MM.1S (cell line): ENCODE measurements around the gene C18orf54.

Source experiments
- DNase-seq: peaks from one replicate; pipeline ENCODE4 v3.0.0-alpha.2; 2015
- H2AFZ ChIP-seq: fragments of 300-600 bp; sonication (generic); 2 replicates; pipeline ENCODE4 v1.6.0; 2016; ENCODE audit warnings: antibody characterized with exemption, low read length
- H3F3A ChIP-seq: fragments of 300-600 bp; sonication (generic); 2 replicates; pipeline ENCODE4 v1.6.1; 2016; ENCODE audit warnings: mild to moderate bottlenecking, antibody characterized with exemption, low read length, moderate library complexity, mixed read lengths; ENCODE audit not compliant: insufficient read depth
- H3K27ac ChIP-seq: fragments of 300-600 bp; sonication (generic); 2 replicates; pipeline ENCODE4 v1.5.1; 2016; ENCODE audit warnings: mild to moderate bottlenecking, low read length
- H3K27me3 ChIP-seq: fragments of 300-600 bp; sonication (generic); replicated peaks from 2 replicates; pipeline ENCODE4 v1.6.0; 2016; ENCODE audit warnings: low read length; ENCODE audit not compliant: insufficient read depth
- H3K36me3 ChIP-seq: fragments of 300-600 bp; sonication (generic); replicated peaks from 2 replicates; pipeline ENCODE4 v1.6.1; 2016; ENCODE audit warnings: mild to moderate bottlenecking, low read length, mixed read lengths; ENCODE audit not compliant: insufficient read depth
- H3K4me1 ChIP-seq: fragments of 300-600 bp; sonication (generic); 2 replicates; pipeline ENCODE4 v1.6.1; 2016; ENCODE audit warnings: low read length, mixed read lengths
- H3K4me2 ChIP-seq: fragments of 300-600 bp; sonication (generic); 2 replicates; pipeline ENCODE4 v1.6.0; 2016; ENCODE audit warnings: low read depth, low read length
- H3K4me3 ChIP-seq: fragments of 300-600 bp; sonication (generic); 2 replicates; pipeline ENCODE4 v1.5.1; 2016; ENCODE audit warnings: low read length, mixed read lengths
- H3K79me2 ChIP-seq: fragments of 300-600 bp; sonication (generic); 2 replicates; pipeline ENCODE4 v1.6.1; 2016; ENCODE audit warnings: mixed run types, low read length, mixed read lengths
- H3K9ac ChIP-seq: fragments of 300-600 bp; sonication (generic); 2 replicates; pipeline ENCODE4 v1.6.1; 2016; ENCODE audit warnings: low read length, mixed read lengths
- H3K9me2 ChIP-seq: fragments of 300-600 bp; sonication (generic); replicated peaks from 2 replicates; pipeline ENCODE4 v1.6.1; 2016; ENCODE audit warnings: mild to moderate bottlenecking, low read length, mixed read lengths; ENCODE audit not compliant: insufficient read depth
- H3K9me3 ChIP-seq: fragments of 300-600 bp; sonication (generic); replicated peaks from 2 replicates; pipeline ENCODE4 v1.6.1; 2016; ENCODE audit warnings: mild to moderate bottlenecking, low read length, mixed read lengths; ENCODE audit not compliant: insufficient read depth
- H4K20me1 ChIP-seq: fragments of 300-600 bp; sonication (generic); 2 replicates; pipeline ENCODE4 v1.6.1; 2016; ENCODE audit warnings: mild to moderate bottlenecking, low read length, moderate library complexity, mixed read lengths; ENCODE audit not compliant: insufficient read depth
- CTCF ChIP-seq: fragments of 300-600 bp; sonication (generic); IDR thresholded peaks from 2 replicates; pipeline ENCODE4 v1.5.1; 2016; ENCODE audit warnings: antibody characterized with exemption, low read length, mixed read lengths
- EZH2 ChIP-seq: fragments of 300-600 bp; sonication (generic); optimal IDR thresholded peaks from 2 replicates; pipeline ENCODE3; 2017; ENCODE audit warnings: low read depth, mild to moderate bottlenecking, antibody characterized with exemption, low read length, mixed read lengths
- EZH2phosphoT487 ChIP-seq: fragments of 300-600 bp; sonication (generic); IDR thresholded peaks from 2 replicates; pipeline ENCODE4 v1.6.1; 2018; ENCODE audit warnings: antibody characterized with exemption, low read length

The C18orf54 gene

GRCh38 chr18:54338230-54338629 is 19.5 kb upstream of the C18orf54 start:
- no peak for TF ChIP-seq CTCF
- no peak for TF ChIP-seq EZH2
- no peak for TF ChIP-seq EZH2phosphoT487
- H3K79me2 ChIP-seq: no peaks in the 10 kb centered on the region
- H3K9me2 ChIP-seq: no peaks in the 10 kb centered on the region
- no peak overlapping the region for H3K27ac ChIP-seq
- H3K9me3 ChIP-seq: no peaks in the 10 kb centered on the region
- no peaks in the 10 kb centered on the region for H3K4me1 ChIP-seq
- no peaks in the 10 kb centered on the region for H3K36me3 ChIP-seq
- H3K27me3 ChIP-seq: no peaks in the 10 kb centered on the region
- no peaks in the 10 kb centered on the region for H4K20me1 ChIP-seq
- DNase-seq: no peak
- H3K4me3 ChIP-seq: no peak overlapping the region
- no peak overlapping the region for H3K9ac ChIP-seq
- H3F3A ChIP-seq: no peaks in the 10 kb centered on the region
- no peak overlapping the region for H3K4me2 ChIP-seq
- no peak overlapping the region for H2AFZ ChIP-seq

GRCh38 chr18:54351186-54351585 is 6.5 kb upstream of the C18orf54 start:
- no peak for DNase-seq
- no peak overlapping the region for H2AFZ ChIP-seq
- no peaks in the 10 kb centered on the region for H3K36me3 ChIP-seq
- no peak overlapping the region for H3K27ac ChIP-seq
- H3K9me3 ChIP-seq: no peaks in the 10 kb centered on the region
- TF ChIP-seq EZH2phosphoT487: no peak
- no peak for TF ChIP-seq EZH2
- TF ChIP-seq CTCF: no peak
- no peak overlapping the region for H3K4me2 ChIP-seq
- no peaks in the 10 kb centered on the region for H3K79me2 ChIP-seq
- H3K4me3 ChIP-seq: no peak overlapping the region
- no peaks in the 10 kb centered on the region for H3K4me1 ChIP-seq
- H3F3A ChIP-seq: no peaks in the 10 kb centered on the region
- no peaks in the 10 kb centered on the region for H3K9me2 ChIP-seq
- no peak overlapping the region for H3K9ac ChIP-seq
- H4K20me1 ChIP-seq: no peaks in the 10 kb centered on the region
- H3K27me3 ChIP-seq: no peaks in the 10 kb centered on the region

- TF ChIP-seq CTCF: no peak
- no peak for TF ChIP-seq EZH2
- no peak for TF ChIP-seq EZH2phosphoT487
- no peak for DNase-seq
- no peaks in the 10 kb centered on the region for H4K20me1 ChIP-seq
- no peaks in the 10 kb centered on the region for H3K27me3 ChIP-seq
- peak overlapping the region; percentile 84 for H3K4me3 ChIP-seq
- peak overlapping the region; percentile 76 for H3K4me2 ChIP-seq
- H3K9me2 ChIP-seq: no peaks in the 10 kb centered on the region
- peak overlapping the region; percentile 90 for H2AFZ ChIP-seq
- H3K9ac ChIP-seq: peak overlapping the region; percentile 64
- no peaks in the 10 kb centered on the region for H3K9me3 ChIP-seq
- no peak overlapping the region for H3K27ac ChIP-seq
- peaks cover 4% of the 10 kb centered on the region; the same call in 1 of the 2 replicates for H3F3A ChIP-seq
- peaks cover 8% of the 10 kb centered on the region for H3K4me1 ChIP-seq
- H3K79me2 ChIP-seq: peaks cover 8% of the 10 kb centered on the region
- no peaks in the 10 kb centered on the region for H3K36me3 ChIP-seq
Observed at GRCh38 chr18:54357082-54357659, 535 bp upstream of the C18orf54 start.
